UCSD-AML1 (cell line): ENCODE results near the gene AMOT.

Experiments used
- DNase-seq: peaks from one replicate; lab custom pipeline; 2025; ENCODE audit not compliant: unreplicated experiment; lab: John Stamatoyannopoulos, UW

AMOT gene

GRCh38 chrX:112738347-112739033 lies 102.1 kb downstream of the AMOT start:
- no peak for DNase-seq

- DNase-seq = no peak
Measured at GRCh38 chrX:112736310-112736709, 104.3 kb downstream of the AMOT start.

- DNase-seq = no peak
Measured at GRCh38 chrX:112735147-112735546, 105.5 kb downstream of the AMOT start.

- DNase-seq = no peak
Measured at GRCh38 chrX:112734290-112734689, 106.3 kb downstream of the AMOT start.

GRCh38 chrX:112731793-112732192 lies 108.8 kb downstream of the AMOT start:
- DNase-seq = no peak
